ENCODE data around the gene PIGR. TPM values are rescaled to one million over a fixed set of nuclear protein-coding genes. Genes with fewer than 3 reads are reported as not detected.

PIGR gene
- total and polyA plus RNA-seq, 9 of the 15 experiments (the other 6 are each of a cell fraction or from before 2014, with no cell fraction given) = 0.01 to 1.5 (median 0.03) TPM; not detected in 4

- TF ChIP-seq ELF4 (CRISPR knock-in tag; IDR thresholded peaks at IDR 0.05) (0 out of 2 replicates have a peak, but pooled peaks have one; percentile 41), L3MBTL2 (IDR thresholded peaks at IDR 0.05) (peak; percentile 92), MAFF (IDR thresholded peaks at IDR 0.05; ENCODE audit: low read length) (no peak), VEZF1 (CRISPR knock-in tag; IDR thresholded peaks at IDR 0.05) (peak; percentile 77), SOX6 (IDR thresholded peaks at IDR 0.05) (0 out of 2 replicates have a peak, but pooled peaks have one; percentile 37), MGA (IDR thresholded peaks at IDR 0.05) (peak; percentile 90), UBTF (IDR thresholded peaks at IDR 0.05; ENCODE audit: borderline replicate concordance in 1 of 2, low read depth in 2 of 2, low read length in 2 of 2) (peak in 1 of 2 experiments; percentile 70; a peak in 1 of 4 replicates), CREB3L1 (IDR thresholded peaks at IDR 0.05; ENCODE audit: borderline replicate concordance, low read depth) (peak; percentile 90)
These were observed 9.5 kb upstream of the PIGR start (continued) for GRCh38 chr1:206955476-206956451.
